Natural killer cell (primary cell): ENCODE data around the gene ANKLE1. TPM values are rescaled to one million over a fixed set of nuclear protein-coding genes. Genes with fewer than 3 reads are reported as not detected.

Experiments
- ATAC-seq, 3 donors: fragments of 150-1000 bp in 2 of 3; fragments of 200-7000 bp in 1 of 3; cut with Tn5 transposase; 1 replicate in 1 of 3; 2 replicates in 2 of 3; pipeline ENCODE4 v1.10.0; 2021; ENCODE audit warnings: mild to moderate bottlenecking in 2 of 3, moderate library complexity in 2 of 3
- DNase-seq, 2 donors: peaks; one replicate each; pipeline versions ENCODE4 v3.0.0 to v3.0.0-alpha.2; 2013 to 2021; ENCODE audit warnings: mixed read lengths in 1 of 2
- H3K27ac ChIP-seq: one replicate; pipeline ENCODE4 v1.5.1; 2013; ENCODE audit warnings: mild to moderate bottlenecking, low read length
- H3K27me3 ChIP-seq: one replicate; pipeline ENCODE4 v1.6.1; 2013; ENCODE audit warnings: low read length; ENCODE audit not compliant: control insufficient read depth, insufficient read depth
- H3K36me3 ChIP-seq: one replicate; pipeline ENCODE4 v1.6.1; 2013; ENCODE audit warnings: low read length; ENCODE audit not compliant: control insufficient read depth, insufficient read depth
- H3K4me1 ChIP-seq: one replicate; pipeline ENCODE4 v1.6.1; 2013; ENCODE audit warnings: low read length; ENCODE audit not compliant: control insufficient read depth, insufficient read depth
- H3K4me3 ChIP-seq: one replicate; pipeline ENCODE4 v1.5.1; 2013; ENCODE audit warnings: low read length
- H3K9me3 ChIP-seq: one replicate; pipeline ENCODE4 v1.6.1; 2013; ENCODE audit warnings: low read length; ENCODE audit not compliant: control insufficient read depth, insufficient read depth
- H3K27ac Mint-ChIP-seq, 2 donors: one replicate each; pipeline ENCODE4 v1.8.0; 2022; ENCODE audit warnings: mild to moderate bottlenecking in 2 of 2, mixed read lengths in 2 of 2, moderate library complexity in 1 of 2
- H3K27me3 Mint-ChIP-seq, 2 donors: one replicate each; pipeline ENCODE4 v1.8.0; 2022; ENCODE audit warnings: low read depth in 2 of 2, mixed read lengths in 2 of 2
- H3K36me3 Mint-ChIP-seq: one replicate; pipeline ENCODE4 v1.8.0; 2022; ENCODE audit warnings: mixed read lengths
- H3K4me1 Mint-ChIP-seq, 2 donors: one replicate each; pipeline ENCODE4 v1.8.0; 2022; ENCODE audit warnings: mixed read lengths in 2 of 2
- H3K4me3 Mint-ChIP-seq: one replicate; pipeline ENCODE4 v1.8.0; 2022; ENCODE audit warnings: mild to moderate bottlenecking, moderate library complexity, mixed read lengths
- H3K9me3 Mint-ChIP-seq, 2 donors: one replicate each; pipeline ENCODE4 v1.8.0; 2022; ENCODE audit warnings: mixed read lengths in 2 of 2
- CTCF ChIP-seq: fragments of 200-600 bp; IDR thresholded peaks from one replicate; pipeline ENCODE4 v1.8.0; 2022; ENCODE audit warnings: antibody characterized with exemption
- WGBS: methylation state at CpG from one replicate; pipeline ENCODE4 v1.1.7; 2013; ENCODE audit warnings: missing lambda C conversion rate; ENCODE audit not compliant: insufficient coverage; 5-methylcytosine and 5-hydroxymethylcytosine counted together
- intact Hi-C: fragments of 100-400 bp; cut with micrococcal nuclease; formaldehyde crosslinking; loops from one replicate; pipeline ENCODE4 v1.14.2; 2022
- total RNA-seq, 4 donors: library from RNA; stranded (reverse); fragments of 120-200 nt in 1 of 4; gene quantifications; one replicate each; pipeline versions ENCODE4 v1.2.3 to v1.2.4, GENCODE V29; 2013 to 2022

Gene ANKLE1
- total RNA-seq, 3 donors from 2014 or later (not counting 1 experiment from before 2014, with no cell fraction given): 1.3 to 3.6 (median 2.0) TPM

- H3K27ac Mint-ChIP-seq: no peak overlapping the region
Measured at GRCh38 chr19:17279436-17279835, 2.3 kb upstream of the ANKLE1 start.

GRCh38 chr19:17282488-17283125 is 906 bp downstream of the ANKLE1 start:
- Histone ChIP-seq H3K27ac (no peak overlapping the region), H3K9me3 (no peaks in the 10 kb centered on the region), H3K4me3 (peak overlapping the region; percentile 31), H3K4me1 (peaks cover 19% of the 10 kb centered on the region), H3K36me3 (peaks cover 6% of the 10 kb centered on the region), H3K27me3 (peaks cover 12% of the 10 kb centered on the region)
- TF ChIP-seq CTCF: peak; percentile 86
- peak; percentile 76 to 87 for DNase-seq
- no peak overlapping the region for H3K27ac Mint-ChIP-seq
- no peaks in the 10 kb centered on the region for H3K36me3 Mint-ChIP-seq
- H3K4me3 Mint-ChIP-seq: peak overlapping the region; percentile 74
- peaks cover 0 to 14% of the 10 kb centered on the region in 2 donors for H3K4me1 Mint-ChIP-seq
- no peaks in the 10 kb centered on the region for H3K9me3 Mint-ChIP-seq
- intact Hi-C loops: loop anchor here (1.0 kb wide), 3 partner anchors 77 to 511 kb away; no protein-coding TSS in a partner anchor
- WGBS: 4% methylated on average over 45 of the region's 45 CpGs
- peak; percentile 92 to 98 (median 96) for ATAC-seq
- peaks cover 0 to 22% of the 10 kb centered on the region in 2 donors for H3K27me3 Mint-ChIP-seq

More at GRCh38 chr19:17279436-17279835, 2.3 kb upstream of the ANKLE1 start:
- peaks cover 19% of the 10 kb centered on the region for H3K4me1 ChIP-seq
- ATAC-seq (no peak), DNase-seq (no peak)
- no peak overlapping the region for H3K4me3 Mint-ChIP-seq
- no peaks in the 10 kb centered on the region for H3K36me3 Mint-ChIP-seq
- H3K27me3 Mint-ChIP-seq: peaks cover 0 to 17% of the 10 kb centered on the region in 2 donors
- 86% methylated on average over 3 of the region's 3 CpGs for WGBS
- H3K4me3 ChIP-seq: no peak overlapping the region
- no peak overlapping the region for H3K27ac ChIP-seq
- H3K9me3 ChIP-seq: no peaks in the 10 kb centered on the region
- H3K9me3 Mint-ChIP-seq: no peaks in the 10 kb centered on the region
- peaks cover 0 to 14% of the 10 kb centered on the region in 2 donors for H3K4me1 Mint-ChIP-seq
- TF ChIP-seq CTCF: no peak
- intact Hi-C loops: no loop called here
- H3K27me3 ChIP-seq: peaks cover 12% of the 10 kb centered on the region
- H3K36me3 ChIP-seq: peaks cover 28% of the 10 kb centered on the region

- Histone ChIP-seq H3K4me3 (no peak overlapping the region), H3K27ac (no peak overlapping the region), H3K4me1 (peaks cover 19% of the 10 kb centered on the region), H3K9me3 (no peaks in the 10 kb centered on the region), H3K36me3 (peaks cover 5% of the 10 kb centered on the region), H3K27me3 (peaks cover 12% of the 10 kb centered on the region)
- Mint-ChIP-seq H3K27ac (no peak overlapping the region), H3K4me3 (no peak overlapping the region), H3K4me1 (peaks cover 0 to 14% of the 10 kb centered on the region in 2 donors), H3K9me3 (no peaks in the 10 kb centered on the region), H3K27me3 (peaks cover 0 to 22% of the 10 kb centered on the region in 2 donors), H3K36me3 (no peaks in the 10 kb centered on the region)
- ATAC-seq (no peak), DNase-seq (no peak)
- no peak for TF ChIP-seq CTCF
- WGBS: 92% methylated on average over 7 of the region's 7 CpGs
- intact Hi-C loops: no loop called here
Measured at GRCh38 chr19:17283504-17283996, 1.8 kb downstream of the ANKLE1 start.
